Endothelial cell of umbilical vein (primary cell): ENCODE results near the gene AMZ1. TPM values are rescaled to one million over a fixed set of nuclear protein-coding genes. Genes with fewer than 3 reads are reported as not detected.

Experiments used
- BruUV-seq: library from RNA; stranded (reverse); fragments of 400-500 nt; replicated peaks from 2 replicates; lab custom pipeline; 2021; lab: Mats Ljungman, UMichigan
- CTCF ChIA-PET: fragments of 300-600, 350-600 bp; sonication (Branson Sonifier 250); formaldehyde crosslinking; loops from one replicate; lab custom pipeline; 2021; ENCODE audit warnings: antibody characterized with exemption, inconsistent platforms; lab: Charles Lee
- POLR2A ChIA-PET: fragments of 300-600, 350-600 bp; sonication (Branson Sonifier 250); formaldehyde crosslinking; loops from one replicate; lab custom pipeline; 2021; ENCODE audit warnings: antibody characterized with exemption, inconsistent platforms; lab: Charles Lee
- DNase-seq: peaks from one replicate; pipeline ENCODE4 v3.0.0-alpha.2; 2011; ENCODE audit warnings: low read depth, low spot score
- FAIRE-seq: peaks from 2 replicates; lab custom pipeline; 2011; peaks lifted over from hg19 to GRCh38; lab: Jason Lieb, UNC
- H2AFZ ChIP-seq: 2 replicates; pipeline ENCODE4 v1.6.0; 2012; ENCODE audit warnings: low read depth, low read length, control low read depth, inconsistent platforms
- H3K27ac ChIP-seq: 2 replicates; pipeline ENCODE4 v1.5.1; 2011; ENCODE audit warnings: low read depth, mild to moderate bottlenecking, control low read depth, low read length, moderate library complexity; ENCODE audit not compliant: insufficient read depth
- H3K27me3 ChIP-seq, 2 experiments: 2 replicates each; pipeline versions ENCODE4 v1.6.0 to v1.6.1; 2011; ENCODE audit warnings: low read length in 2 of 2, mixed read lengths in 1 of 2; ENCODE audit not compliant: control insufficient read depth in 2 of 2, insufficient read depth in 2 of 2
- H3K36me3 ChIP-seq, 2 experiments: 2 replicates in 1 of 2; 3 replicates in 1 of 2; pipeline ENCODE4 v1.5.1; 2011; ENCODE audit warnings: low read length in 2 of 2, mild to moderate bottlenecking in 1 of 2, moderate library complexity in 1 of 2; ENCODE audit not compliant: control insufficient read depth in 2 of 2, insufficient read depth in 2 of 2; ENCODE audit errors: extremely low read depth in 1 of 2
- H3K4me1 ChIP-seq: 3 replicates; pipeline ENCODE4 v1.5.1; 2011; ENCODE audit warnings: mild to moderate bottlenecking, low read length; ENCODE audit not compliant: control insufficient read depth, insufficient read depth; ENCODE audit errors: extremely low read depth
- H3K4me2 ChIP-seq: 2 replicates; pipeline ENCODE4 v1.6.1; 2011; ENCODE audit warnings: low read length, control low read depth, mixed read lengths; ENCODE audit not compliant: insufficient read depth
- H3K4me3 ChIP-seq, 3 experiments: fragments of 200-600 bp in 1 of 3; sonication (generic), shearing (Covaris generic) in 1 of 3; replicated peaks in 1 of 3; 2 replicates each; pipeline ENCODE4 v1.5.1; 2011 to 2016; ENCODE audit warnings: control low read depth in 3 of 3, low read length in 3 of 3, mild to moderate bottlenecking in 2 of 3, inconsistent platforms in 1 of 3, low read depth in 1 of 3, moderate library complexity in 1 of 3; ENCODE audit not compliant: insufficient read depth in 1 of 3
- H3K79me2 ChIP-seq: 2 replicates; pipeline ENCODE4 v1.6.0; 2012; ENCODE audit warnings: low read length, inconsistent platforms; ENCODE audit not compliant: control insufficient read depth, insufficient read depth
- H3K9ac ChIP-seq: replicated peaks from 2 replicates; pipeline ENCODE3; 2011; ENCODE audit warnings: low read length, control low read depth; ENCODE audit not compliant: insufficient read depth; ENCODE audit errors: extremely low read depth
- H3K9me1 ChIP-seq: replicated peaks from 3 replicates; pipeline ENCODE4 v1.6.0; 2011; ENCODE audit warnings: mild to moderate bottlenecking, low read length; ENCODE audit not compliant: control insufficient read depth, insufficient read depth; ENCODE audit errors: extremely low read depth
- H3K9me3 ChIP-seq: replicated peaks from 2 replicates; pipeline ENCODE4 v1.5.1; 2012; ENCODE audit warnings: low read length, inconsistent platforms; ENCODE audit not compliant: control insufficient read depth, insufficient read depth
- H4K20me1 ChIP-seq: replicated peaks from 2 replicates; pipeline ENCODE3; 2011; ENCODE audit warnings: mild to moderate bottlenecking, low read length; ENCODE audit not compliant: control insufficient read depth, insufficient read depth; ENCODE audit errors: extremely low read depth
- CTCF ChIP-seq, 2 donors: IDR thresholded peaks; 1 replicate in 1 of 2; 2 replicates in 1 of 2; pipeline ENCODE4 v1.5.1; 2011; ENCODE audit warnings: low read length in 2 of 2, mild to moderate bottlenecking in 2 of 2, moderate library complexity in 2 of 2, control low read depth in 1 of 2, inconsistent platforms in 1 of 2, low read depth in 1 of 2; ENCODE audit not compliant: insufficient read depth in 1 of 2; ENCODE audit errors: extremely low read depth in 1 of 2
- EZH2 ChIP-seq: IDR thresholded peaks from 2 replicates; pipeline ENCODE4 v1.6.1; 2012; ENCODE audit warnings: borderline replicate concordance, low read depth, mild to moderate bottlenecking, moderate library complexity, low read length, inconsistent platforms; ENCODE audit not compliant: severe bottlenecking
- FOS ChIP-seq: IDR thresholded peaks from 2 replicates; pipeline ENCODE4 v1.6.1; 2011; ENCODE audit warnings: mild to moderate bottlenecking, low read length, moderate library complexity, borderline replicate concordance; ENCODE audit not compliant: insufficient read depth
- GATA2 ChIP-seq: IDR thresholded peaks from 2 replicates; pipeline ENCODE4 v1.7.0; 2011; ENCODE audit warnings: low read depth, mild to moderate bottlenecking, moderate library complexity, mixed read lengths, low read length; ENCODE audit not compliant: insufficient read length, insufficient read depth
- JUN ChIP-seq: IDR thresholded peaks from 2 replicates; pipeline ENCODE4 v1.6.1; 2011; ENCODE audit warnings: borderline replicate concordance, low read depth; ENCODE audit not compliant: insufficient read length, insufficient read depth
- MYC ChIP-seq: IDR thresholded peaks from one replicate; pipeline ENCODE4 v1.6.1; 2011; ENCODE audit warnings: mild to moderate bottlenecking, low read depth, low read length
- POLR2A ChIP-seq: IDR thresholded peaks from 2 replicates; pipeline ENCODE4 v1.6.1; 2012; ENCODE audit warnings: low read depth, mild to moderate bottlenecking, control low read depth, low read length
- POLR2AphosphoS5 ChIP-seq: IDR thresholded peaks from 2 replicates; pipeline ENCODE4 v1.6.1; 2012; ENCODE audit warnings: low read depth, mild to moderate bottlenecking, control low read depth, low read length, moderate library complexity; ENCODE audit not compliant: insufficient read depth
- dilution Hi-C: fragments of 300-500 bp; cut with MboI; formaldehyde crosslinking; loops from one replicate; pipeline ENCODE4 v1.15.0; 2019; ENCODE audit warnings: low sequenced_read_pairs; ENCODE audit not compliant: extremely low pct_ligation_motif_present
- intact Hi-C: fragments of 100-400 bp; cut with micrococcal nuclease; formaldehyde crosslinking; loops from one replicate; pipeline ENCODE4 v1.10.0; 2022
- polyA plus RNA-seq, 4 experiments: library from polyadenylated mRNA; depleted of rRNA in 3 of 4; stranded (reverse) in 3 of 4; unstranded in 1 of 4; fragments of >200 nt; gene quantifications; 2 replicates each; pipeline versions ENCODE4 v1.2.1 to v1.2.3, GENCODE V29; 2011 to 2012; ENCODE audit warnings: missing spikeins in 1 of 4
- total RNA-seq: library from RNA; stranded (reverse); gene quantifications from 2 replicates; pipeline ENCODE4 v1.2.3, GENCODE V29; 2021
- TF ChIP-seq, protein P1 (sequence below): IDR thresholded peaks from 2 replicates; pipeline ENCODE4 v1.6.1; 2011; ENCODE audit not compliant: insufficient read depth, insufficient read length

The AMZ1 gene
- total and polyA plus RNA-seq, 2 donors (not counting 3 experiments of a cell fraction or from before 2014, with no cell fraction given): not detected

DNA sequence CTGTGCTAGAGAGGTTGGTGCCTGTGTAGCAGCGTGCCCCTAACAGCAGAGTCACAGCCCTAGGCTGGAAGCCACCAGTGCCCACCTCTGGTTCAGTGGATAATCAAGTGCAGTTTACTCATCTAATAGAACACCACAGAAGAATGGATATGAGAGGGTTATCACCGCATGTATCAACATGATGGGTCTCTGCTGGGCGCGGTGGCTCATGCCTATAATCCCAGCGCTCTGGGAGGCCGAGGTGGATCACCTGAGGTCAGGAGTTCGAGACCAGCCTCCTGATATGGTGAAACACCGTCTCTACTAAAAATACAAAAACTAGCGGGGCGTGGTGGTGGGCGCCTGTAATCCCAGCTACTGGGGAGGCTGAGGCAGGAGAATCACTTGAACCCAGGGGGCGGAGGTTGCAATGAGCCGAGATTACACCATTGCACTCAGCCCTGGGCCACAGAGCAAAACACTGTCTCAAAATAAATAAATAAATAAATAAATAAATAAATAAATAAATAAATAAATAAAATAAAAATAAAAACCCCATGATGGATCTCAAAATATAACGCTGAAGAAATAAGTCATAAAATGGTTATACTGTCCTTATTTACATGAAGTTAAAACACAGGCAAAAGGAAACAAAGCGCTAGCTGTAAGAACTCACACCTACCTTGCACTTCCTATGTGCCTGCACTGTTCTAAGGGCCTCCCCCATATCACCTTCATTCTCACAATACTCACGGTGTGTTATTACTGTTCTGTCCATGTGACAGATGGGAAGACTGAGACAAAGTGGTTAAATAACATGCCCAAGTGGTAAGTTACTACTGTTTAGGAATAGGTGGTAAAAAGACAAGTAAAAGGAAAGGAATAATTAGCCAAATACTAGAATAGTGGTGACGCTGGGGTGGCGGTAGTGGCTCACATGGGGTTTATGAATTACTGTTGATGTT, 70.9 kb downstream of the AMZ1 start:
- intact Hi-C loops (loop anchor here (5.0 kb wide), 1 partner anchor 103 kb away; no protein-coding TSS in a partner anchor), dilution Hi-C loops (no loop called here)
- TF ChIP-seq, protein P1, sequence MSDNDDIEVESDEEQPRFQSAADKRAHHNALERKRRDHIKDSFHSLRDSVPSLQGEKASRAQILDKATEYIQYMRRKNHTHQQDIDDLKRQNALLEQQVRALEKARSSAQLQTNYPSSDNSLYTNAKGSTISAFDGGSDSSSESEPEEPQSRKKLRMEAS: no peak
- no peak for TF ChIP-seq POLR2AphosphoS5
- TF ChIP-seq JUN: no peak
- no peak for TF ChIP-seq GATA2
- Histone ChIP-seq H4K20me1 (no peaks in the 10 kb centered on the region), H3K4me3 (no peak overlapping the region), H3K79me2 (peaks cover 5% of the 10 kb centered on the region), H3K4me1 (peaks cover 32% of the 10 kb centered on the region), H3K4me2 (no peak overlapping the region), H3K9ac (no peak overlapping the region), H3K9me1 (no peaks in the 10 kb centered on the region), H3K9me3 (no peaks in the 10 kb centered on the region), H2AFZ (no peak overlapping the region), H3K27me3 (no peaks in the 10 kb centered on the region), H3K36me3 (no peaks in the 10 kb centered on the region), H3K27ac (peak overlapping the region; percentile 81)
- DNase-seq: no peak
- POLR2A ChIA-PET: interaction anchor here (1.3 kb wide), 1 partner anchor 61 kb away, joined by 4 read pairs; no protein-coding TSS in a partner anchor
- no TSS peak for BruUV-seq
- no peak for FAIRE-seq
- CTCF ChIA-PET: interaction anchor here (0.6 to 3.0 kb wide), 14 partner anchors 8 to 680 kb away, joined by 3 to 17 read pairs (median 4); no protein-coding TSS in a partner anchor

DNA sequence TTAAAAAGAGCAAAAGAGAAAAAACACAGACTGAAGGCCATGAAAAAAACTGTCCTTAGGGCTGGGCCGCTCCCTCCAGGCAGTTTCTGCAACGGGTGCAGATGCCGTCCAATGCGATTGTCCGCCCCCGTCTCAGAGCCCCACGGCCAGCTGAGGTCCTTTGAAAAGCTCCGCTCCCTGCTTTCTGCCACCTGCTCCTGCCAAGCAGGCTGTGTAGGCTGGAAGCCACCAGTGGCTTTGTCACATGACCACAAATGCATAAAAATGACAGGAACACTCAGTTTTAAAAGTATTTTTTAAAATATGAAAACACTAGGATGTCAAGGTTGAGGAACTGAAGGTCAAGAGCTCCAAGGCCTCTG, 71.7 kb downstream of the AMZ1 start:
- dilution Hi-C loops: no loop called here
- FAIRE-seq (no peak), DNase-seq (no peak)
- Histone ChIP-seq H4K20me1 (no peaks in the 10 kb centered on the region), H3K9me3 (no peaks in the 10 kb centered on the region), H3K9me1 (no peaks in the 10 kb centered on the region), H3K4me2 (no peak overlapping the region), H3K27ac (no peak overlapping the region), H3K36me3 (no peaks in the 10 kb centered on the region), H3K4me3 (no peak overlapping the region), H3K79me2 (peaks cover 5% of the 10 kb centered on the region), H3K4me1 (peaks cover 32% of the 10 kb centered on the region), H3K27me3 (no peaks in the 10 kb centered on the region), H3K9ac (no peak overlapping the region), H2AFZ (no peak overlapping the region)
- intact Hi-C loops: loop anchor here (1.0 to 5.0 kb wide), 2 partner anchors 25 to 103 kb away; no protein-coding TSS in a partner anchor
- no TSS peak for BruUV-seq
- POLR2A ChIA-PET: no interaction called here
- no peak for TF ChIP-seq GATA2
- no peak for TF ChIP-seq MYC
- no peak for TF ChIP-seq POLR2A
- TF ChIP-seq JUN: no peak
- no peak for TF ChIP-seq FOS
- no peak for TF ChIP-seq EZH2
- TF ChIP-seq, protein P1: no peak
- TF ChIP-seq POLR2AphosphoS5: no peak
- TF ChIP-seq CTCF (IDR thresholded peaks at IDR 0.05; ENCODE audit: extremely low read depth in 1 of 2, insufficient read depth in 1 of 2, low read depth in 1 of 2, low read length in 2 of 2): no peak
- CTCF ChIA-PET: interaction anchor here (1.2 to 2.2 kb wide), 5 partner anchors 35 to 79 kb away, joined by 3 to 10 read pairs (median 4); no protein-coding TSS in a partner anchor
